Heart left ventricle (tissue), 13 donors: Measurements from ENCODE around the gene RRAS.
"Not testable (repeated sequence)": the region's sequence is repeated elsewhere in the genome, so short reads cannot be mapped to it uniquely, and the experiment has no call there.

ENCODE experiments used
- POLR2A ChIP-seq, 2 donors: fragments of 450-650 bp; IDR thresholded peaks; one replicate each; pipeline ENCODE4 v1.6.1; 2017; ENCODE audit warnings: antibody characterized with exemption in 2 of 2, mild to moderate bottlenecking in 2 of 2, moderate library complexity in 2 of 2
- TF ChIP-seq, protein P1 (sequence below), 12 donors: fragments of 200-600 bp; sonication (generic) in 4 of 12; IDR thresholded peaks; one replicate each; pipeline versions ENCODE4 v1.5.0 to v1.8.0; 2018 to 2022; ENCODE audit warnings: antibody characterized with exemption in 12 of 12, mild to moderate bottlenecking in 5 of 12
- donor health status: ischemic (EF 13 %, LVEDD 7.1; RV severe dilation, severe dysfunction).
- donor health status: DM: no; HTN: yes; CAD: no.
- donor health status: DM: no; HTN: no; CAD: no.
- donor health status: ischemic (EF 25% LVEDD 6.9; RV normal size, moderate dysfunction).
- donor health status: ischemic (EF 25% LVEDD 5.7; RV mildly dilated, moderate dysfunction).
- donor health status: ischemic (EF 35%, LVEDD 5.7; RV mildly dilated, moderate dysfunction).
- donor health status: nonischemic (EF 11% LVEDD 7.7; RV severe dilation, severe dysfunction).
- donor health status: DM: yes; HTN: yes; CAD: no.
- donor health status: PGD.
- donor health status: ischemic (EF 29% LVEDD 5.4; RV normal size, mild dysfunction).
- donor health status: nonischemic (EF 23%, LVEDD 6.1; RV moderate dilation, normal function).

- TF ChIP-seq POLR2A (IDR thresholded peaks at IDR 0.05), result not testable (repeated sequence)
- TF ChIP-seq, protein P1, sequence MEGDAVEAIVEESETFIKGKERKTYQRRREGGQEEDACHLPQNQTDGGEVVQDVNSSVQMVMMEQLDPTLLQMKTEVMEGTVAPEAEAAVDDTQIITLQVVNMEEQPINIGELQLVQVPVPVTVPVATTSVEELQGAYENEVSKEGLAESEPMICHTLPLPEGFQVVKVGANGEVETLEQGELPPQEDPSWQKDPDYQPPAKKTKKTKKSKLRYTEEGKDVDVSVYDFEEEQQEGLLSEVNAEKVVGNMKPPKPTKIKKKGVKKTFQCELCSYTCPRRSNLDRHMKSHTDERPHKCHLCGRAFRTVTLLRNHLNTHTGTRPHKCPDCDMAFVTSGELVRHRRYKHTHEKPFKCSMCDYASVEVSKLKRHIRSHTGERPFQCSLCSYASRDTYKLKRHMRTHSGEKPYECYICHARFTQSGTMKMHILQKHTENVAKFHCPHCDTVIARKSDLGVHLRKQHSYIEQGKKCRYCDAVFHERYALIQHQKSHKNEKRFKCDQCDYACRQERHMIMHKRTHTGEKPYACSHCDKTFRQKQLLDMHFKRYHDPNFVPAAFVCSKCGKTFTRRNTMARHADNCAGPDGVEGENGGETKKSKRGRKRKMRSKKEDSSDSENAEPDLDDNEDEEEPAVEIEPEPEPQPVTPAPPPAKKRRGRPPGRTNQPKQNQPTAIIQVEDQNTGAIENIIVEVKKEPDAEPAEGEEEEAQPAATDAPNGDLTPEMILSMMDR (IDR thresholded peaks at IDR 0.05), result not testable (repeated sequence)
These were observed 6.7 kb downstream of the RRAS start for GRCh38 chr19:49633273-49633672.
